HUES48 (cell line): Measurements from ENCODE around the gene SMIM1.

Experiments
- H3K27ac ChIP-seq: one replicate; pipeline ENCODE4 v1.7.0; 2013; ENCODE audit warnings: low read depth, low read length, inconsistent platforms
- H3K27me3 ChIP-seq: 2 replicates; pipeline ENCODE4 v1.6.1; 2013; ENCODE audit warnings: mild to moderate bottlenecking, low read length; ENCODE audit not compliant: control insufficient read depth, insufficient read depth
- H3K36me3 ChIP-seq: 2 replicates; pipeline ENCODE4 v1.6.1; 2013; ENCODE audit warnings: low read length; ENCODE audit not compliant: control insufficient read depth, insufficient read depth
- H3K4me1 ChIP-seq: 2 replicates; pipeline ENCODE4 v1.6.1; 2013; ENCODE audit warnings: mild to moderate bottlenecking, low read length; ENCODE audit not compliant: control insufficient read depth, insufficient read depth
- H3K4me3 ChIP-seq: 2 replicates; pipeline ENCODE4 v1.5.1; 2013; ENCODE audit warnings: mild to moderate bottlenecking, low read depth, low read length
- H3K9ac ChIP-seq: 2 replicates; pipeline ENCODE4 v1.6.1; 2013; ENCODE audit warnings: mild to moderate bottlenecking, low read depth, low read length, moderate library complexity
- H3K9me3 ChIP-seq: 2 replicates; pipeline ENCODE4 v1.6.1; 2013; ENCODE audit warnings: low read length; ENCODE audit not compliant: control insufficient read depth, insufficient read depth

SMIM1 gene

DNA sequence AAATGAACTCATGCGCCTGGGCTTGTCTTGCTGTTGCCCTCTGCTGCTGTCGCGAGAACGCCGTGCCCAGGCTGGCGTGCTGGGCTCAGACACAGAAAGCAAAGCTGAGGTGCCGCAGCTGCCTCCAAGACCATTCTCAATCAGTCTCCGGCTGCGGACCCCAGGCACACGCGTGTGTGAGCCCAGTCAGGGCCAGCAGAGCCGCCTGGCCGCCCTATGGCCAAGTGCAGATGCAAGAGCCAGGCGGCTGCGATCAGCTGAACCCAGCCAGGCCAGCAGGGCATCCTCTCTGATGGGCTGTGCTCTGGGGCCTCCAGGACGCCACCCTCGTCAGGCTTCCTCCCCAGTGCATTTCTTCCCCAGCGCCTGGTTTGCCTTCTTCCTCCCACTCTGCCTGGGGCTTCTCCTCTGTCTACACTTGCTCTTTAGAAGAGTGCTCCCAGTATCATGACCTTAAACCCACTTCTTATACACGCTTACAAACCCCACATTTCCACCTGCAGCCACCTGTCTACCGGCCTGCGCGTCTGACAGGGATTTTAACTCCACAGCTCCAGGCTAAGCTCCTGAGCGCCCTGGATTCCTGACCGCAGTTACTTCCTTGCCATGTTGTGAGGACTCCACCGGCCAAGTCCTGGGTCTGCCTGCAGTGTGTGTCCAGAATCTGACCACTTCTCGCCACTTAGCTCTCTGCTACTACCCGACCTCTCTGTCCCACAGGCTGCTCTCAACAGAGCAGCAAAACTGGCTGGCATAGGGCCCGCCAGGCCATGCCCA is 45.5 kb downstream of the SMIM1 start:
- Histone ChIP-seq H3K36me3 (peaks cover 24% of the 10 kb centered on the region), H3K9me3 (no peaks in the 10 kb centered on the region), H3K4me3 (no peak overlapping the region), H3K9ac (no peak overlapping the region), H3K27me3 (no peaks in the 10 kb centered on the region), H3K4me1 (no peaks in the 10 kb centered on the region), H3K27ac (no peak overlapping the region)

DNA sequence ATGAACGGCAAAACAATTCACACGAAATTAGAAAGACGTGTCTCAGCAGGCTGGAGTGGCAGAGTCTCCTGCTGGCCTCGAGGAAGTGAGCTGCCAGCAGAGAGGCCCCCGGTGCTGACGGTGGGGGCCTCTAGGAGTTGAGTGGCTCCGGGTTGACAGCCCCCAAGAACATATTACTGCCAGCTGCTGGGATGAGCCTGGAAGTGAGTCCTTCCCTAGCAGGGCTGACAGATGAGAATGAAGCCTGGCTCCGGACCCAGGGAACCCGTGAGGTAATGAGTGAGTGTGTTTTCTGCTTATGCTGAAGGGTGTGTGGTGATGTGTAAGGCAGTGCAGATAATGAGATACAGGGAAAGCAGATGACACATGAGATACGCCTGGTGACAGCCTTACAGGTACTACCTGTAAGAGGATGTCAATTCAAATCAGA is 47.2 kb downstream of the SMIM1 start:
- H3K27ac ChIP-seq: no peak overlapping the region
- no peak overlapping the region for H3K9ac ChIP-seq
- no peaks in the 10 kb centered on the region for H3K4me1 ChIP-seq
- no peak overlapping the region for H3K4me3 ChIP-seq
- peaks cover 25% of the 10 kb centered on the region for H3K36me3 ChIP-seq
- no peaks in the 10 kb centered on the region for H3K27me3 ChIP-seq
- no peaks in the 10 kb centered on the region for H3K9me3 ChIP-seq

GRCh38 chr1:3820316-3820715 is 47.8 kb downstream of the SMIM1 start:
- Histone ChIP-seq H3K27ac (no peak overlapping the region), H3K9me3 (no peaks in the 10 kb centered on the region), H3K36me3 (peaks cover 22% of the 10 kb centered on the region), H3K4me3 (no peak overlapping the region), H3K27me3 (no peaks in the 10 kb centered on the region), H3K9ac (no peak overlapping the region), H3K4me1 (no peaks in the 10 kb centered on the region)

GRCh38 chr1:3821004-3821403 is 48.5 kb downstream of the SMIM1 start:
- H3K4me1 ChIP-seq: no peaks in the 10 kb centered on the region
- H3K27me3 ChIP-seq: no peaks in the 10 kb centered on the region
- H3K27ac ChIP-seq: no peak overlapping the region
- H3K36me3 ChIP-seq: peaks cover 29% of the 10 kb centered on the region
- H3K4me3 ChIP-seq: no peak overlapping the region
- no peaks in the 10 kb centered on the region for H3K9me3 ChIP-seq
- no peak overlapping the region for H3K9ac ChIP-seq

GRCh38 chr1:3821447-3821846 is 48.9 kb downstream of the SMIM1 start:
- no peak overlapping the region for H3K27ac ChIP-seq
- no peak overlapping the region for H3K9ac ChIP-seq
- H3K36me3 ChIP-seq: peaks cover 31% of the 10 kb centered on the region

DNA sequence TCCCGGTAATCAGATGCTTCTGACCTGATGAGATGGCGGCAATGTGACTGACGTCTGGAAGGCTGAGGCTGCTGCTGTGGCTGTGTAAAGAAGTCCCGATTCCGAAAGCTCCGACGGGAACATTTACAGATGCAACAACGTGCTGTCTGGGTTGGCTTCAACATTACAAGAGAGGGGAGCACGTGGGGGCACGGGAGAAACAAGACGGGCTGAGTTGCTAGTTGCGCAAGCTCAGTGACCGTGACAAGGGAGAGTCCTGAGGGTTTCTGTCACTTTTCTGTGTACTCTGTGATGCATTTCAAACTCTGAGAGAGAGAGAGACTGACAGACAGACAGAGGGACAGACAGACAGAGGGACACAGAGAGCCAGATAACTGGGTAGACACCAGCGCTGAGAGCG is 49.4 kb downstream of the SMIM1 start:
- no peaks in the 10 kb centered on the region for H3K27me3 ChIP-seq
- H3K9ac ChIP-seq: no peak overlapping the region
- no peak overlapping the region for H3K27ac ChIP-seq
- H3K9me3 ChIP-seq: no peaks in the 10 kb centered on the region
- H3K36me3 ChIP-seq: peaks cover 31% of the 10 kb centered on the region
- no peaks in the 10 kb centered on the region for H3K4me1 ChIP-seq
- H3K4me3 ChIP-seq: no peak overlapping the region

More at GRCh38 chr1:3821447-3821846, 48.9 kb downstream of the SMIM1 start:
- no peaks in the 10 kb centered on the region for H3K27me3 ChIP-seq
- H3K9me3 ChIP-seq: no peaks in the 10 kb centered on the region
- no peak overlapping the region for H3K4me3 ChIP-seq
- no peaks in the 10 kb centered on the region for H3K4me1 ChIP-seq

- Histone ChIP-seq H3K27me3 (no peaks in the 10 kb centered on the region), H3K36me3 (peaks cover 31% of the 10 kb centered on the region), H3K4me1 (no peaks in the 10 kb centered on the region), H3K9me3 (no peaks in the 10 kb centered on the region), H3K4me3 (no peak overlapping the region), H3K27ac (no peak overlapping the region), H3K9ac (no peak overlapping the region)
Measured at GRCh38 chr1:3822421-3822820, 49.9 kb downstream of the SMIM1 start.

DNA sequence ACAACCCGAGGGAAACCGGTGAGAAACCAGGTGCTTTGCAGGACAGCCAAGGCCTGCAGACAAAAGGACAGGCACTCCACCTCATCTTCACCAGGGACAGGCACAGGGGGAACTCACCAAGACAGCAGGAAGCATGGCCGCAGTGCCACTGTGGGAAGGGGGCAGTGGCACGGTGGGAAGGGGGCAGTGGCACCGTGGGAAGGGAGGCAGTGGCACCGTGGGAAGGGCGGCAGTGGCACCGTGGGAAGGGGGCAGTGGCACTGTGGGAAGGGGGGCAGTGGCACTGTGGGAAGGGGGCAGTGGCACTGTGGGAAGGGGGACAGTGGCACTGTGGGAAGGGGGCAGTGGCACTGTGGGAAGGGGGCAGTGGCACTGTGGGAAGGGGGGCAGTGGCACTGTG is 52.1 kb downstream of the SMIM1 start:
- Histone ChIP-seq H3K4me1 (no peaks in the 10 kb centered on the region), H3K9me3 (no peaks in the 10 kb centered on the region), H3K9ac (no peak overlapping the region), H3K27me3 (no peaks in the 10 kb centered on the region), H3K4me3 (no peak overlapping the region), H3K27ac (no peak overlapping the region), H3K36me3 (peaks cover 36% of the 10 kb centered on the region)

DNA sequence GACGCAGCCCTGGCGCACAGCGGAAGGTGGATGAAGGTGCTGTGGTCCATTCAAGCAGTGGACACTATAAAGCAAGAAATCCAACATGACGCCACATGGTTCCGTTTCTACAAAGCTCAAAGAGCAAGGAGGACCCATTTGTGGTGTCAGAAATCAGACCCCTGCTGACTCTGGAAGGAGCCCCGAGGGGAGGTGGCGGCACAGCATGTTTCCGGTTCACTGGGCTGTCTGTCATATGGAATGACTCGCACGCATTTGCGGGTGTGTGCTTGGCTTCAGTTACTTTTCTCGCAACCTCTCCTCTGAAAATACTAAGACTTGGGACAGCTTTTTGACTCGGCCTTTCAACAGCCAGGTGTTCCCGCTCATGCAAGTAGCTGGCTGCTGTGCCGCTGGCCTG is 52.8 kb downstream of the SMIM1 start:
- H3K9ac ChIP-seq: no peak overlapping the region
- no peaks in the 10 kb centered on the region for H3K9me3 ChIP-seq
- H3K4me3 ChIP-seq: no peak overlapping the region
- no peak overlapping the region for H3K27ac ChIP-seq
- no peaks in the 10 kb centered on the region for H3K4me1 ChIP-seq
- no peaks in the 10 kb centered on the region for H3K27me3 ChIP-seq
- H3K36me3 ChIP-seq: peaks cover 36% of the 10 kb centered on the region
